Liver (tissue), 9 donors: ENCODE data around the gene BLOC1S1. TPM values are rescaled to one million over a fixed set of nuclear protein-coding genes. Genes with fewer than 3 reads are reported as not detected.
A peak's percentile ranks its signal among the peaks of the same experiment; 100 is the strongest.

Source experiments
- DNase-seq: peaks from one replicate; pipeline ENCODE4 v3.0.0-alpha.2; 2017; ENCODE audit warnings: low spot score
- H3K27ac ChIP-seq, 2 donors: one replicate each; pipeline ENCODE4 v1.7.0; 2013; ENCODE audit warnings: inconsistent platforms in 2 of 2, low read length in 2 of 2, control low read depth in 1 of 2, low read depth in 1 of 2, mild to moderate bottlenecking in 1 of 2
- H3K27me3 ChIP-seq, 4 donors: one replicate each; pipeline versions ENCODE4 v1.6.1 to v1.7.0; 2013; ENCODE audit warnings: low read length in 3 of 4, inconsistent platforms in 1 of 4, mild to moderate bottlenecking in 1 of 4, moderate library complexity in 1 of 4; ENCODE audit not compliant: control insufficient read depth in 4 of 4, insufficient read depth in 4 of 4
- H3K36me3 ChIP-seq, 4 donors: one replicate each; pipeline versions ENCODE4 v1.6.1 to v1.7.0; 2013; ENCODE audit warnings: low read length in 3 of 4, mild to moderate bottlenecking in 3 of 4, low read depth in 1 of 4, moderate library complexity in 1 of 4; ENCODE audit not compliant: control insufficient read depth in 4 of 4, insufficient read depth in 3 of 4
- H3K4me1 ChIP-seq, 4 donors: one replicate each; pipeline versions ENCODE4 v1.6.1 to v1.7.0; 2013; ENCODE audit warnings: low read length in 3 of 4, mild to moderate bottlenecking in 3 of 4, moderate library complexity in 1 of 4; ENCODE audit not compliant: control insufficient read depth in 4 of 4, insufficient read depth in 4 of 4
- H3K4me3 ChIP-seq, 3 donors: one replicate each; pipeline versions ENCODE4 v1.6.1 to v1.7.0; 2013; ENCODE audit warnings: low read length in 3 of 3, control low read depth in 1 of 3, low read depth in 1 of 3, mild to moderate bottlenecking in 1 of 3
- H3K9ac ChIP-seq, 2 donors: one replicate each; pipeline ENCODE4 v1.7.0; 2013; ENCODE audit warnings: low read length in 2 of 2, mild to moderate bottlenecking in 2 of 2, moderate library complexity in 2 of 2, control low read depth in 1 of 2, low read depth in 1 of 2
- H3K9me3 ChIP-seq, 4 donors: one replicate each; pipeline versions ENCODE4 v1.6.1 to v1.7.0; 2013; ENCODE audit warnings: low read length in 3 of 4; ENCODE audit not compliant: control insufficient read depth in 4 of 4
- HNF4A ChIP-seq, 2 donors: conservative IDR thresholded peaks; 2 replicates each; pipeline ENCODE4 v1.6.1; 2016; ENCODE audit warnings: antibody characterized with exemption in 2 of 2, mild to moderate bottlenecking in 2 of 2
- NR2F2 ChIP-seq: IDR thresholded peaks from 2 replicates; pipeline ENCODE4 v1.6.1; 2016; ENCODE audit warnings: antibody characterized with exemption
- RAD21 ChIP-seq, 2 donors: IDR thresholded peaks; 2 replicates each; pipeline ENCODE4 v1.6.1; 2016; ENCODE audit warnings: antibody characterized with exemption in 2 of 2, mild to moderate bottlenecking in 2 of 2
- RXRA ChIP-seq, 2 donors: IDR thresholded peaks; 2 replicates each; pipeline ENCODE4 v1.6.1; 2017 to 2018; ENCODE audit warnings: antibody characterized with exemption in 2 of 2, mild to moderate bottlenecking in 1 of 2
- SP1 ChIP-seq: IDR thresholded peaks from 2 replicates; pipeline ENCODE4 v1.6.1; 2018; ENCODE audit warnings: antibody characterized with exemption, mild to moderate bottlenecking
- TAF1 ChIP-seq: conservative IDR thresholded peaks from 2 replicates; pipeline ENCODE4 v1.6.1; 2016; ENCODE audit warnings: antibody characterized with exemption, mild to moderate bottlenecking
- WGBS: extraction: QIAGEN DNeasy Blood & Tissue Kit; methylation state at CpG from one replicate; pipeline ENCODE4 v1.1.7; 2013; 5-methylcytosine and 5-hydroxymethylcytosine counted together
- polyA plus RNA-seq, 2 donors: library from polyadenylated mRNA; stranded (reverse) in 1 of 2; unstranded in 1 of 2; fragments of 200-250 nt in 1 of 2; fragments of >200 nt in 1 of 2; fragmentation: Nextera tagmentation in 1 of 2; extraction: Ambion mirVana in 1 of 2; gene quantifications; one replicate each; pipeline versions ENCODE4 v1.2.1 to v1.2.3, GENCODE V29; 2013 to 2015
- total RNA-seq, 2 donors: library from RNA; depleted of rRNA; stranded (reverse); fragments of >200 nt; gene quantifications; one replicate each; pipeline ENCODE4 v1.2.3, GENCODE V29; 2014
- TF ChIP-seq, protein P1 (sequence below): IDR thresholded peaks from 2 replicates; pipeline ENCODE4 v1.6.1; 2016; ENCODE audit warnings: antibody characterized with exemption, mild to moderate bottlenecking
- TF ChIP-seq, protein P2 (sequence below): fragments of 150-350 bp; IDR thresholded peaks from 2 replicates; pipeline ENCODE4 v1.5.1; 2017; ENCODE audit warnings: improper control_type of control experiment, low read depth, low read length; ENCODE audit not compliant: missing input control
- TF ChIP-seq, protein P3 (sequence below): IDR thresholded peaks from 2 replicates; pipeline ENCODE4 v1.6.1; 2016; ENCODE audit warnings: antibody characterized with exemption
- TF ChIP-seq, protein P4 (sequence below): IDR thresholded peaks from 2 replicates; pipeline ENCODE4 v1.6.1; 2016; ENCODE audit warnings: antibody characterized with exemption
- donor health status: healthy.
- donor health status: healthy.
- donor health status: healthy.
- donor health status: healthy.
- donor health status: healthy.

Gene BLOC1S1
- total and polyA plus RNA-seq, 4 donors, result 43.7 to 150 (median 115) TPM

GRCh38 chr12:55681142-55682077 is 34.4 kb upstream of the BLOC1S1 start (continued):
- TF ChIP-seq, protein P1, sequence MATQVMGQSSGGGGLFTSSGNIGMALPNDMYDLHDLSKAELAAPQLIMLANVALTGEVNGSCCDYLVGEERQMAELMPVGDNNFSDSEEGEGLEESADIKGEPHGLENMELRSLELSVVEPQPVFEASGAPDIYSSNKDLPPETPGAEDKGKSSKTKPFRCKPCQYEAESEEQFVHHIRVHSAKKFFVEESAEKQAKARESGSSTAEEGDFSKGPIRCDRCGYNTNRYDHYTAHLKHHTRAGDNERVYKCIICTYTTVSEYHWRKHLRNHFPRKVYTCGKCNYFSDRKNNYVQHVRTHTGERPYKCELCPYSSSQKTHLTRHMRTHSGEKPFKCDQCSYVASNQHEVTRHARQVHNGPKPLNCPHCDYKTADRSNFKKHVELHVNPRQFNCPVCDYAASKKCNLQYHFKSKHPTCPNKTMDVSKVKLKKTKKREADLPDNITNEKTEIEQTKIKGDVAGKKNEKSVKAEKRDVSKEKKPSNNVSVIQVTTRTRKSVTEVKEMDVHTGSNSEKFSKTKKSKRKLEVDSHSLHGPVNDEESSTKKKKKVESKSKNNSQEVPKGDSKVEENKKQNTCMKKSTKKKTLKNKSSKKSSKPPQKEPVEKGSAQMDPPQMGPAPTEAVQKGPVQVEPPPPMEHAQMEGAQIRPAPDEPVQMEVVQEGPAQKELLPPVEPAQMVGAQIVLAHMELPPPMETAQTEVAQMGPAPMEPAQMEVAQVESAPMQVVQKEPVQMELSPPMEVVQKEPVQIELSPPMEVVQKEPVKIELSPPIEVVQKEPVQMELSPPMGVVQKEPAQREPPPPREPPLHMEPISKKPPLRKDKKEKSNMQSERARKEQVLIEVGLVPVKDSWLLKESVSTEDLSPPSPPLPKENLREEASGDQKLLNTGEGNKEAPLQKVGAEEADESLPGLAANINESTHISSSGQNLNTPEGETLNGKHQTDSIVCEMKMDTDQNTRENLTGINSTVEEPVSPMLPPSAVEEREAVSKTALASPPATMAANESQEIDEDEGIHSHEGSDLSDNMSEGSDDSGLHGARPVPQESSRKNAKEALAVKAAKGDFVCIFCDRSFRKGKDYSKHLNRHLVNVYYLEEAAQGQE, result peak; percentile 78
- TF ChIP-seq, protein P2, sequence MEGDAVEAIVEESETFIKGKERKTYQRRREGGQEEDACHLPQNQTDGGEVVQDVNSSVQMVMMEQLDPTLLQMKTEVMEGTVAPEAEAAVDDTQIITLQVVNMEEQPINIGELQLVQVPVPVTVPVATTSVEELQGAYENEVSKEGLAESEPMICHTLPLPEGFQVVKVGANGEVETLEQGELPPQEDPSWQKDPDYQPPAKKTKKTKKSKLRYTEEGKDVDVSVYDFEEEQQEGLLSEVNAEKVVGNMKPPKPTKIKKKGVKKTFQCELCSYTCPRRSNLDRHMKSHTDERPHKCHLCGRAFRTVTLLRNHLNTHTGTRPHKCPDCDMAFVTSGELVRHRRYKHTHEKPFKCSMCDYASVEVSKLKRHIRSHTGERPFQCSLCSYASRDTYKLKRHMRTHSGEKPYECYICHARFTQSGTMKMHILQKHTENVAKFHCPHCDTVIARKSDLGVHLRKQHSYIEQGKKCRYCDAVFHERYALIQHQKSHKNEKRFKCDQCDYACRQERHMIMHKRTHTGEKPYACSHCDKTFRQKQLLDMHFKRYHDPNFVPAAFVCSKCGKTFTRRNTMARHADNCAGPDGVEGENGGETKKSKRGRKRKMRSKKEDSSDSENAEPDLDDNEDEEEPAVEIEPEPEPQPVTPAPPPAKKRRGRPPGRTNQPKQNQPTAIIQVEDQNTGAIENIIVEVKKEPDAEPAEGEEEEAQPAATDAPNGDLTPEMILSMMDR, result peak; percentile 63
- TF ChIP-seq, protein P3, sequence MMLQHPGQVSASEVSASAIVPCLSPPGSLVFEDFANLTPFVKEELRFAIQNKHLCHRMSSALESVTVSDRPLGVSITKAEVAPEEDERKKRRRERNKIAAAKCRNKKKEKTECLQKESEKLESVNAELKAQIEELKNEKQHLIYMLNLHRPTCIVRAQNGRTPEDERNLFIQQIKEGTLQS, result no peak
- TF ChIP-seq RAD21 (IDR thresholded peaks at IDR 0.05), result peak; percentile 73 to 80

- Histone ChIP-seq H3K4me3 (peak overlapping the region; percentile 67 to 97 (median 72)), H3K27ac (peak overlapping the region; percentile 56), H3K9me3 (no peaks in the 10 kb centered on the region), H3K9ac (peak overlapping the region; percentile 64 to 70), H3K27me3 (no peaks in the 10 kb centered on the region), H3K36me3 (peaks cover 0 to 9% (median 0%) of the 10 kb centered on the region in 4 donors), H3K4me1 (peaks cover 6 to 19% (median 9%) of the 10 kb centered on the region in 4 donors)
- no peak for DNase-seq
- TF ChIP-seq, protein P4, sequence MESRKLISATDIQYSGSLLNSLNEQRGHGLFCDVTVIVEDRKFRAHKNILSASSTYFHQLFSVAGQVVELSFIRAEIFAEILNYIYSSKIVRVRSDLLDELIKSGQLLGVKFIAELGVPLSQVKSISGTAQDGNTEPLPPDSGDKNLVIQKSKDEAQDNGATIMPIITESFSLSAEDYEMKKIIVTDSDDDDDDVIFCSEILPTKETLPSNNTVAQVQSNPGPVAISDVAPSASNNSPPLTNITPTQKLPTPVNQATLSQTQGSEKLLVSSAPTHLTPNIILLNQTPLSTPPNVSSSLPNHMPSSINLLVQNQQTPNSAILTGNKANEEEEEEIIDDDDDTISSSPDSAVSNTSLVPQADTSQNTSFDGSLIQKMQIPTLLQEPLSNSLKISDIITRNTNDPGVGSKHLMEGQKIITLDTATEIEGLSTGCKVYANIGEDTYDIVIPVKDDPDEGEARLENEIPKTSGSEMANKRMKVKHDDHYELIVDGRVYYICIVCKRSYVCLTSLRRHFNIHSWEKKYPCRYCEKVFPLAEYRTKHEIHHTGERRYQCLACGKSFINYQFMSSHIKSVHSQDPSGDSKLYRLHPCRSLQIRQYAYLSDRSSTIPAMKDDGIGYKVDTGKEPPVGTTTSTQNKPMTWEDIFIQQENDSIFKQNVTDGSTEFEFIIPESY, result no peak
- TF ChIP-seq SP1, result no peak
- TF ChIP-seq TAF1, result no peak
- TF ChIP-seq HNF4A (conservative IDR thresholded peaks at IDR 0.05), result peak; percentile 60 to 73
- peak in 1 of 2 donors; percentile 25 for TF ChIP-seq RXRA (IDR thresholded peaks at IDR 0.05)
- TF ChIP-seq NR2F2, result no peak
- WGBS, result 28% methylated on average over 13 of the region's 13 CpGs
Measured at GRCh38 chr12:55682087-55682796, 33.6 kb upstream of the BLOC1S1 start.
